Measurements from ENCODE around the gene HSD17B11.

Gene HSD17B11

DNA sequence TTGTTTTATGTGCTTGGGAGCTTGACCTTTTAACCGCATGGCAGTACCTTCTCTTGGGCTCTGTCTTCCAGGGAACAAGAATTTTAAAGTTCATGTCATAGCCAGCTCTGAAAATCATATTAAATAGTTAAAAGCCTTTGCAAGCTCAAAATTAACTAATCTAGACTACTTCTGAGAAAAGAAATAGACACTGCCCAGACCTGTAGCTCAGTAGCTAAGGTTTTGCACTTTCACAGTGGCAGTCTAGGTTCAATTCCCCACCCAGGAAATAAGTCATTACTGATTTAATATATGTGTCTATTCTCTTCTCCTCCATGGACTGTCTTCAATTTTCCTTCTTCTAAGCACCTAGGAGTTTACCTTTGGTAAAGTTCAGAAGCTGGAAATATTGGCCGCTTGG, 27.4 kb downstream of the HSD17B11 start:
- Histone ChIP-seq H2AFZ (ENCODE audit: low read length) (no peak overlapping the region), H3K9me3 (ENCODE audit: low read length) (no peaks in the 10 kb centered on the region), H3K36me3 (ENCODE audit: insufficient read depth, low read length) (peaks cover 26% of the 10 kb centered on the region), H3K79me2 (ENCODE audit: insufficient read depth, low read length) (no peaks in the 10 kb centered on the region), H3K4me2 (ENCODE audit: low read length) (no peak overlapping the region), H3K27me3 (ENCODE audit: insufficient read depth, low read length) (no peaks in the 10 kb centered on the region), H3K27ac (ENCODE audit: low read depth, low read length, poor library complexity, severe bottlenecking) (no peak overlapping the region), H3F3A (ENCODE audit: insufficient read depth, low read length) (no peaks in the 10 kb centered on the region), H3K9ac (ENCODE audit: low read length) (no peak overlapping the region), H4K20me1 (ENCODE audit: insufficient read depth, low read length) (no peaks in the 10 kb centered on the region), H3K9me2 (ENCODE audit: low read depth, low read length) (no peaks in the 10 kb centered on the region), H3K4me1 (ENCODE audit: insufficient read depth, low read length, severe bottlenecking) (no peaks in the 10 kb centered on the region), H3K4me3 (ENCODE audit: low read depth, low read length, poor library complexity, severe bottlenecking) (no peak overlapping the region)
- TF ChIP-seq CTCF (IDR thresholded peaks at IDR 0.05; ENCODE audit: low read length) (no peak), EZH2 (IDR thresholded peaks at IDR 0.05; ENCODE audit: borderline replicate concordance, low read length) (no peak)

GRCh38 chr4:87360338-87360935, 30.6 kb downstream of the HSD17B11 start:
- Histone ChIP-seq H3K4me2 (ENCODE audit: low read length) (no peak overlapping the region), H2AFZ (ENCODE audit: low read length) (no peak overlapping the region), H3K27ac (ENCODE audit: low read depth, low read length, poor library complexity, severe bottlenecking) (no peak overlapping the region), H3K4me3 (ENCODE audit: low read depth, low read length, poor library complexity, severe bottlenecking) (no peak overlapping the region), H3K4me1 (ENCODE audit: insufficient read depth, low read length, severe bottlenecking) (no peaks in the 10 kb centered on the region), H3K9me2 (ENCODE audit: low read depth, low read length) (no peaks in the 10 kb centered on the region), H4K20me1 (ENCODE audit: insufficient read depth, low read length) (no peaks in the 10 kb centered on the region), H3K9ac (ENCODE audit: low read length) (no peak overlapping the region), H3K79me2 (ENCODE audit: insufficient read depth, low read length) (no peaks in the 10 kb centered on the region), H3F3A (ENCODE audit: insufficient read depth, low read length) (no peaks in the 10 kb centered on the region), H3K36me3 (ENCODE audit: insufficient read depth, low read length) (peaks cover 11% of the 10 kb centered on the region; the same call in 1 of the 2 replicates), H3K27me3 (ENCODE audit: insufficient read depth, low read length) (no peaks in the 10 kb centered on the region), H3K9me3 (ENCODE audit: low read length) (no peaks in the 10 kb centered on the region)
- no peak for TF ChIP-seq CTCF (IDR thresholded peaks at IDR 0.05; ENCODE audit: low read length)
- no peak for TF ChIP-seq EZH2 (IDR thresholded peaks at IDR 0.05; ENCODE audit: borderline replicate concordance, low read length)

DNA sequence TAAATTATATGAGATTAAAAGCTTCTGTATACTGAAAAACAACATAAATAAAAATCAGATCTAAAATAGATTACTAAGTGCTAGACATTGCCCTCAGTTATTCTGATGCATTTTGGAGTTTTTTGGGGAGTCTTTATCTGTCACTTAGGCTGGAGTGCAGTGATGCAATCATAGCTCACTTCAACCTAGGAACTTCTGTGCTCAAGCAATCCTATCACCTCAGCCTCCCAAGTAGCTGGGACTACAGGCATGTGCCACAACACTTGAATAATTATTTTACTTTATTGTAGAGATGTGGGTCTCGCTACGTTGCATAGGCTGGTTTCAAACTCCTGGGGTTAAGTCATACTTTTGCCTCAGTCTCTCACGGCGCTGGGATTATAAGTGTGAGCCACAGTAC, 31.7 kb downstream of the HSD17B11 start:
- Histone ChIP-seq H3K4me3 (ENCODE audit: low read depth, low read length, poor library complexity, severe bottlenecking) (no peak overlapping the region), H3K27me3 (ENCODE audit: insufficient read depth, low read length) (no peaks in the 10 kb centered on the region), H3K36me3 (ENCODE audit: insufficient read depth, low read length) (peaks cover under 1% of the 10 kb centered on the region; the same call in 1 of the 2 replicates), H3K9me2 (ENCODE audit: low read depth, low read length) (no peaks in the 10 kb centered on the region), H4K20me1 (ENCODE audit: insufficient read depth, low read length) (no peaks in the 10 kb centered on the region), H3K4me2 (ENCODE audit: low read length) (no peak overlapping the region), H3K9me3 (ENCODE audit: low read length) (no peaks in the 10 kb centered on the region), H3K79me2 (ENCODE audit: insufficient read depth, low read length) (no peaks in the 10 kb centered on the region), H3K9ac (ENCODE audit: low read length) (no peak overlapping the region), H3K4me1 (ENCODE audit: insufficient read depth, low read length, severe bottlenecking) (no peaks in the 10 kb centered on the region), H3F3A (ENCODE audit: insufficient read depth, low read length) (no peaks in the 10 kb centered on the region), H2AFZ (ENCODE audit: low read length) (no peak overlapping the region), H3K27ac (ENCODE audit: low read depth, low read length, poor library complexity, severe bottlenecking) (no peak overlapping the region)
- no peak for TF ChIP-seq CTCF (IDR thresholded peaks at IDR 0.05; ENCODE audit: low read length)
- TF ChIP-seq EZH2 (IDR thresholded peaks at IDR 0.05; ENCODE audit: borderline replicate concordance, low read length) = no peak
